ENCODE results near the gene XPR1. TPM values are rescaled to one million over a fixed set of nuclear protein-coding genes. Genes with fewer than 3 reads are reported as not detected.

XPR1 gene
- total and polyA plus RNA-seq, 2 donors (not counting 1 experiment from before 2014, with no cell fraction given), result 2.8 to 22.3 TPM

DNA sequence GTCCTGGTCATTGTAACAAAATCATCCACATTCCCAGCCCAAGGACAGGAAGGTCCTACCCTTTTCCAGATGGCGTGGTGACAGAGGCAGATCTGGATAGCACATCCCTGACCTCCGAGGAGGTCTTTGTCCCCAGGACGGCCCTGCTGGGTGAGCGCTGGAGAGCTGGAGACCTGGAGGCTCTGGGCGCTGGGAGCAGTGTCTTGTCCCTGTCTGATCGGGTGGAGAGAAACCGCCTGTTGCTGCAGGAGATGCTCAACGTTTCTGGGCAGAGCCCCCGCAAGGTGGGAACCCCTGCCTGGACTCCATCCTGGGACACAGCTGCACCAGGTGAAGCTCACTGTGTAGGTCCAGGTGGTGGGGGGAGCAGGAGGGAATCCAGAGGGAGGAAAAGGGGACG is 284.9 kb downstream of the XPR1 start:
- no peak overlapping the region for H3K9ac ChIP-seq (ENCODE audit: low read length)
- H4K20me1 ChIP-seq (ENCODE audit: control insufficient read depth, insufficient read depth, low read length, poor library complexity, severe bottlenecking), result no peaks in the 10 kb centered on the region
- DNase-seq (no peak), ATAC-seq (ENCODE audit: low read depth) (no peak)
- H3K79me2 ChIP-seq (ENCODE audit: control insufficient read depth, insufficient read depth, low read length), result no peaks in the 10 kb centered on the region
- no peaks in the 10 kb centered on the region for H3K36me3 ChIP-seq (replicated peaks in 1 of 2; ENCODE audit: control extremely low read depth in 1 of 2, control insufficient read depth in 1 of 2, extremely low read depth in 1 of 2, insufficient read depth in 2 of 2, low read length in 1 of 2)
- H2AFZ ChIP-seq (ENCODE audit: insufficient read depth, low read depth, low read length, poor library complexity, severe bottlenecking), result no peak overlapping the region
- Mint-ChIP-seq H3K27ac (no peak overlapping the region), H3K4me3 (no peak overlapping the region), H3K9me3 (ENCODE audit: insufficient read depth) (no peaks in the 10 kb centered on the region), H3K27me3 (peaks cover 25% of the 10 kb centered on the region), H3K4me1 (peaks cover 12% of the 10 kb centered on the region)
- no peak overlapping the region for H3K4me3 ChIP-seq (ENCODE audit: control extremely low read depth in 1 of 5, extremely low read depth in 1 of 5, insufficient read depth in 1 of 5, low read depth in 2 of 5, low read length in 4 of 5)
- peaks cover 0 to 15% (median 7%) of the 10 kb centered on the region in 4 experiments for H3K27me3 ChIP-seq (replicated peaks in 1 of 4; ENCODE audit: control extremely low read depth in 1 of 4, control insufficient read depth in 3 of 4, insufficient read depth in 4 of 4, low read length in 3 of 4)
- TF ChIP-seq EZH2 (IDR thresholded peaks at IDR 0.05; ENCODE audit: borderline replicate concordance, insufficient read depth, low read depth, low read length, poor library complexity, severe bottlenecking), result no peak
- TF ChIP-seq, protein P1, sequence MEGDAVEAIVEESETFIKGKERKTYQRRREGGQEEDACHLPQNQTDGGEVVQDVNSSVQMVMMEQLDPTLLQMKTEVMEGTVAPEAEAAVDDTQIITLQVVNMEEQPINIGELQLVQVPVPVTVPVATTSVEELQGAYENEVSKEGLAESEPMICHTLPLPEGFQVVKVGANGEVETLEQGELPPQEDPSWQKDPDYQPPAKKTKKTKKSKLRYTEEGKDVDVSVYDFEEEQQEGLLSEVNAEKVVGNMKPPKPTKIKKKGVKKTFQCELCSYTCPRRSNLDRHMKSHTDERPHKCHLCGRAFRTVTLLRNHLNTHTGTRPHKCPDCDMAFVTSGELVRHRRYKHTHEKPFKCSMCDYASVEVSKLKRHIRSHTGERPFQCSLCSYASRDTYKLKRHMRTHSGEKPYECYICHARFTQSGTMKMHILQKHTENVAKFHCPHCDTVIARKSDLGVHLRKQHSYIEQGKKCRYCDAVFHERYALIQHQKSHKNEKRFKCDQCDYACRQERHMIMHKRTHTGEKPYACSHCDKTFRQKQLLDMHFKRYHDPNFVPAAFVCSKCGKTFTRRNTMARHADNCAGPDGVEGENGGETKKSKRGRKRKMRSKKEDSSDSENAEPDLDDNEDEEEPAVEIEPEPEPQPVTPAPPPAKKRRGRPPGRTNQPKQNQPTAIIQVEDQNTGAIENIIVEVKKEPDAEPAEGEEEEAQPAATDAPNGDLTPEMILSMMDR (IDR thresholded peaks at IDR 0.05), result no peak
- ChIA-PET CTCF (no interaction called here), POLR2A (no interaction called here)
- WGBS (ENCODE audit: insufficient coverage), result 97% methylated on average over 10 of the region's 10 CpGs
- intact Hi-C loops (cut with micrococcal nuclease), result no loop called here
- H3K4me1 ChIP-seq (ENCODE audit: control insufficient read depth in 2 of 2, insufficient read depth in 2 of 2, low read length in 2 of 2), result peaks cover 6% of the 10 kb centered on the region in 2 donors
- H3K9me3 ChIP-seq (ENCODE audit: control extremely low read depth in 1 of 3, control insufficient read depth in 2 of 3, insufficient read depth in 1 of 3, low read length in 2 of 3), result peaks cover 0 to 12% (median 0%) of the 10 kb centered on the region in 3 donors
- no peak overlapping the region for H3K27ac ChIP-seq (ENCODE audit: low read length in 2 of 2)
- no peak overlapping the region for H3K4me2 ChIP-seq (replicated peaks; ENCODE audit: low read depth, low read length, poor library complexity, severe bottlenecking)

DNA sequence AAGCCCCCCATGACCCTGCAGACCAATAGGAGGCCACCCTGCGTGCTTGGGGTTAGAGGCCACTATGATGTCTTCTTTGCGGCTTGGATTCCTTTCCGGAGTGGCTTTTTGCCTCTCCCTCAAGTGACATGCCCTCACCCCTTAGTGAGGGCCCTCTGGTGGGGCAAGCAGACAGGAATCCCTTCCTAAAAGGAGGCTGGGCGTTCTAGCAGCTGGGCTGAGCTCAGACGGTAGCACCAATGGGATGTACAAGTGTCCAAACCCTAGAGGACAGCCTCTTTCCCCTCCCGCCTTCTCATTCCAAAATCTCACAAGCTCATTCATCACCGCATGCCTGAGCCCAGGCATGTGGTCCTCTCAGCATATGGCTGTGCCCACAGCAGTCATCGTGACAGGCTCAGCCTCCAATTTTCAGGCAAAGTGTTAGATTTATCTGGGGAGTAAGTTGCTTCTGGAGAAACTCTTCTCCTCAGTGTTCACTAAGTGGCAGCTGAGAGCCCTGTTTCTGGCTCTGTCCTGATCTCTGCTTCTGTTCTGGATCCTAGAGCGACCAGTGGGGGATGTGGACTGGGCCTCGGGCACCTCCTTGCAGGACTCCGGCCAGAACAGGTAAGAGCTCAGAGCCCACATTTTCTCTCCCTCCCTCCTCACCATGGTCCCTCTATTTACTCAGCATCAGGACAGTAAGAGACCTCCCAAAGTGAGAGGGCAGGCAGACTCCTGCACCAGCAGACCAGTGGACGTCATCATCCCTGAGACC is 285.7 kb downstream of the XPR1 start:
- Mint-ChIP-seq H3K4me3 (no peak overlapping the region), H3K27ac (no peak overlapping the region), H3K9me3 (ENCODE audit: insufficient read depth) (no peaks in the 10 kb centered on the region), H3K4me1 (peaks cover 7% of the 10 kb centered on the region), H3K27me3 (peaks cover 22% of the 10 kb centered on the region)
- no peaks in the 10 kb centered on the region for H4K20me1 ChIP-seq (ENCODE audit: control insufficient read depth, insufficient read depth, low read length, poor library complexity, severe bottlenecking)
- DNase-seq, result no peak
- WGBS (ENCODE audit: insufficient coverage), result 91% methylated on average over 11 of the region's 12 CpGs
- H3K27me3 ChIP-seq (replicated peaks in 1 of 4; ENCODE audit: control extremely low read depth in 1 of 4, control insufficient read depth in 3 of 4, insufficient read depth in 4 of 4, low read length in 3 of 4), result peaks cover 0 to 9% (median 4%) of the 10 kb centered on the region in 4 experiments
- no peaks in the 10 kb centered on the region for H3K36me3 ChIP-seq (replicated peaks in 1 of 2; ENCODE audit: control extremely low read depth in 1 of 2, control insufficient read depth in 1 of 2, extremely low read depth in 1 of 2, insufficient read depth in 2 of 2, low read length in 1 of 2)
- CTCF ChIA-PET, result no interaction called here
- no peaks in the 10 kb centered on the region for H3K79me2 ChIP-seq (ENCODE audit: control insufficient read depth, insufficient read depth, low read length)
- H3K4me1 ChIP-seq (ENCODE audit: control insufficient read depth in 2 of 2, insufficient read depth in 2 of 2, low read length in 2 of 2), result no peaks in the 10 kb centered on the region
- H3K9ac ChIP-seq (ENCODE audit: low read length), result no peak overlapping the region
- POLR2A ChIA-PET, result no interaction called here
- no peak overlapping the region for H3K4me3 ChIP-seq (ENCODE audit: control extremely low read depth in 1 of 5, extremely low read depth in 1 of 5, insufficient read depth in 1 of 5, low read depth in 2 of 5, low read length in 4 of 5)
- H3K27ac ChIP-seq (ENCODE audit: low read length in 2 of 2), result no peak overlapping the region
- H3K4me2 ChIP-seq (replicated peaks; ENCODE audit: low read depth, low read length, poor library complexity, severe bottlenecking), result no peak overlapping the region
- intact Hi-C loops (cut with micrococcal nuclease), result no loop called here
- H3K9me3 ChIP-seq (ENCODE audit: control extremely low read depth in 1 of 3, control insufficient read depth in 2 of 3, insufficient read depth in 1 of 3, low read length in 2 of 3), result peaks cover 0 to 12% (median 0%) of the 10 kb centered on the region in 3 donors
- ATAC-seq (ENCODE audit: low read depth), result no peak
- no peak overlapping the region for H2AFZ ChIP-seq (ENCODE audit: insufficient read depth, low read depth, low read length, poor library complexity, severe bottlenecking)
- no peak for TF ChIP-seq EZH2 (IDR thresholded peaks at IDR 0.05; ENCODE audit: borderline replicate concordance, insufficient read depth, low read depth, low read length, poor library complexity, severe bottlenecking)
- TF ChIP-seq, protein P1 (IDR thresholded peaks at IDR 0.05), result no peak

All from B cell (primary cell).